Measurements from ENCODE around the gene LYRM1. TPM values are rescaled to one million over a fixed set of nuclear protein-coding genes. Genes with fewer than 3 reads are reported as not detected.

The LYRM1 gene
- total RNA-seq, 4 donors from 2014 or later: 37.1 to 106 (median 61.9) TPM

- no peak for TF ChIP-seq CTCF (IDR thresholded peaks at IDR 0.05; ENCODE audit: low read depth)
Observed at GRCh38 chr16:20954574-20954973, 54.0 kb downstream of the LYRM1 start.

- TF ChIP-seq CTCF (IDR thresholded peaks at IDR 0.05; ENCODE audit: low read depth): no peak
Observed at GRCh38 chr16:20956319-20956718, 55.7 kb downstream of the LYRM1 start.

GRCh38 chr16:20957153-20957552 is 56.6 kb downstream of the LYRM1 start:
- TF ChIP-seq CTCF (IDR thresholded peaks at IDR 0.05; ENCODE audit: low read depth): no peak

GRCh38 chr16:20960899-20961298 is 60.3 kb downstream of the LYRM1 start:
- TF ChIP-seq CTCF (IDR thresholded peaks at IDR 0.05; ENCODE audit: low read depth): no peak

GRCh38 chr16:20968765-20969164 is 68.2 kb downstream of the LYRM1 start:
- TF ChIP-seq CTCF (IDR thresholded peaks at IDR 0.05; ENCODE audit: low read depth): no peak

- TF ChIP-seq CTCF (IDR thresholded peaks at IDR 0.05; ENCODE audit: low read depth): no peak
Observed at GRCh38 chr16:20969386-20969785, 68.8 kb downstream of the LYRM1 start.

- TF ChIP-seq CTCF (IDR thresholded peaks at IDR 0.05; ENCODE audit: low read depth): no peak
Observed at GRCh38 chr16:20971401-20971800, 70.8 kb downstream of the LYRM1 start.

Other genes with a start within 250 kb of the LYRM1 start
- under 1 TPM in 1 of 4 donors, not detected in 3; 0.98 TPM for gene ACSM1, start 203.1 kb upstream of the LYRM1 start, total RNA-seq
- 10 to 100 TPM; 36.9 to 65.1 (median 55.2) TPM for gene THUMPD1, start 159.0 kb upstream of the LYRM1 start, total RNA-seq
- 1 to 10 TPM in 3 of 4 donors, under 1 TPM in 1; 0.66 to 4.4 (median 1.6) TPM for gene ACSM3, start 136.8 kb upstream of the LYRM1 start, total RNA-seq
- gene ERI2, start 94.3 kb upstream of the LYRM1 start, total RNA-seq: 10 to 100 TPM; 14.7 to 61.0 (median 21.6) TPM
- gene REXO5, start 94.2 kb upstream of the LYRM1 start, total RNA-seq: 1 to 10 TPM; 3.6 to 6.5 (median 5.3) TPM
- gene DCUN1D3, start 413 bp upstream of the LYRM1 start, total RNA-seq: 10 to 100 TPM; 34.8 to 68.6 (median 43.8) TPM

Data from subcutaneous adipose tissue (tissue), 4 donors.